Gastrocnemius medialis (tissue), 4 donors: ENCODE measurements around the gene CORO2B.

Experiments
- POLR2A ChIP-seq, 2 donors: fragments of 450-650 bp; IDR thresholded peaks; one replicate each; pipeline ENCODE4 v1.6.1; 2017; ENCODE audit warnings: antibody characterized with exemption in 2 of 2, mild to moderate bottlenecking in 2 of 2, moderate library complexity in 2 of 2
- TF ChIP-seq, protein P1 (sequence below), 5 experiments: fragments of 450-650 bp in 3 of 5; fragments of 200-600 bp in 2 of 5; sonication (generic) in 2 of 5; IDR thresholded peaks in 4 of 5; conservative IDR thresholded peaks in 1 of 5; 1 replicate in 4 of 5; 2 replicates in 1 of 5; pipeline ENCODE4 v1.5.1; 2016 to 2019; ENCODE audit warnings: antibody characterized with exemption in 5 of 5, mild to moderate bottlenecking in 3 of 5, moderate library complexity in 3 of 5

GRCh38 chr15:68541743-68542142 is 37.0 kb upstream of the CORO2B start:
- TF ChIP-seq, protein P1, sequence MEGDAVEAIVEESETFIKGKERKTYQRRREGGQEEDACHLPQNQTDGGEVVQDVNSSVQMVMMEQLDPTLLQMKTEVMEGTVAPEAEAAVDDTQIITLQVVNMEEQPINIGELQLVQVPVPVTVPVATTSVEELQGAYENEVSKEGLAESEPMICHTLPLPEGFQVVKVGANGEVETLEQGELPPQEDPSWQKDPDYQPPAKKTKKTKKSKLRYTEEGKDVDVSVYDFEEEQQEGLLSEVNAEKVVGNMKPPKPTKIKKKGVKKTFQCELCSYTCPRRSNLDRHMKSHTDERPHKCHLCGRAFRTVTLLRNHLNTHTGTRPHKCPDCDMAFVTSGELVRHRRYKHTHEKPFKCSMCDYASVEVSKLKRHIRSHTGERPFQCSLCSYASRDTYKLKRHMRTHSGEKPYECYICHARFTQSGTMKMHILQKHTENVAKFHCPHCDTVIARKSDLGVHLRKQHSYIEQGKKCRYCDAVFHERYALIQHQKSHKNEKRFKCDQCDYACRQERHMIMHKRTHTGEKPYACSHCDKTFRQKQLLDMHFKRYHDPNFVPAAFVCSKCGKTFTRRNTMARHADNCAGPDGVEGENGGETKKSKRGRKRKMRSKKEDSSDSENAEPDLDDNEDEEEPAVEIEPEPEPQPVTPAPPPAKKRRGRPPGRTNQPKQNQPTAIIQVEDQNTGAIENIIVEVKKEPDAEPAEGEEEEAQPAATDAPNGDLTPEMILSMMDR (IDR thresholded peaks at IDR 0.05 in 4 of 5, conservative IDR thresholded peaks at IDR 0.05 in 1 of 5), result no peak
- no peak for TF ChIP-seq POLR2A (IDR thresholded peaks at IDR 0.05)
